Measurements from ENCODE around the gene BRAF. TPM values are rescaled to one million over a fixed set of nuclear protein-coding genes. Genes with fewer than 3 reads are reported as not detected.
"Not testable (repeated sequence)": the region's sequence is repeated elsewhere in the genome, so short reads cannot be mapped to it uniquely, and the experiment has no call there.

The BRAF gene
- total and polyA plus RNA-seq, 11 donors, result 6.7 to 33.5 (median 23.4) TPM

- no peak for ATAC-seq
- no peaks in the 10 kb centered on the region for H3K27me3 ChIP-seq
- TF ChIP-seq POLR2A (IDR thresholded peaks at IDR 0.05), result no peak
- TF ChIP-seq CTCF (IDR thresholded peaks at IDR 0.05), result no peak
- H3K36me3 ChIP-seq, result no peaks in the 10 kb centered on the region
- no peak overlapping the region for H3K4me3 ChIP-seq
- H3K27ac ChIP-seq, result no peak overlapping the region
- intact Hi-C loops (cut with DNase I), result no loop called here
- H3K4me1 ChIP-seq, result no peaks in the 10 kb centered on the region
- WGBS, 4 donors, result 84 to 94% (median 90%) methylated on average over 1 of the region's 1 CpG
- DNase-seq, result no peak
- H3K9me3 ChIP-seq, result no peaks in the 10 kb centered on the region
These were observed 16.2 kb upstream of the BRAF start for GRCh38 chr7:140940898-140941297.

GRCh38 chr7:140937702-140938264 lies 13.1 kb upstream of the BRAF start:
- 69 to 95% (median 83%) methylated on average over 3 of the region's 3 CpGs for WGBS, 4 donors
- Histone ChIP-seq H3K4me1 (no peaks in the 10 kb centered on the region), H3K9me3 (no peaks in the 10 kb centered on the region), H3K4me3 (no peak overlapping the region), H3K27ac (no peak overlapping the region), H3K27me3 (no peaks in the 10 kb centered on the region), H3K36me3 (no peaks in the 10 kb centered on the region)
- intact Hi-C loops (cut with DNase I), result no loop called here
- TF ChIP-seq CTCF (IDR thresholded peaks at IDR 0.05) (no peak), POLR2A (IDR thresholded peaks at IDR 0.05) (no peak)
- ATAC-seq (no peak), DNase-seq (no peak)

GRCh38 chr7:140928491-140929309 lies 4.0 kb upstream of the BRAF start:
- intact Hi-C loops (cut with DNase I), result loop anchor here in 7 of 10 donors (5.0 to 10.0 kb wide), 4 partner anchors 86 to 234 kb away; partner anchors contain the start of genes MRPS33 (in 4 of the 7) and NDUFB2 (in 3 of the 7)
- DNase-seq, result no peak

GRCh38 chr7:140927945-140928344 lies 3.2 kb upstream of the BRAF start:
- H3K4me1 ChIP-seq, result peaks cover 0 to 19% (median 11%) of the 10 kb centered on the region in 12 donors
- H3K36me3 ChIP-seq, DNase-seq, ATAC-seq, H3K27me3 ChIP-seq, H3K4me3 ChIP-seq, H3K9me3 ChIP-seq, H3K27ac ChIP-seq: not testable (repeated sequence)
- WGBS, 4 donors, result 76 to 87% (median 81%) methylated on average over 4 of the region's 4 CpGs
- intact Hi-C loops (cut with DNase I), result loop anchor here in 7 of 10 donors (5.0 to 10.0 kb wide), 4 partner anchors 87 to 233 kb away; partner anchors contain the start of genes MRPS33 (in 4 of the 7) and NDUFB2 (in 3 of the 7)

More at GRCh38 chr7:140928491-140929309, 4.0 kb upstream of the BRAF start:
- peaks cover 0 to 14% (median 6%) of the 10 kb centered on the region in 12 donors for H3K4me1 ChIP-seq
- H3K27me3 ChIP-seq, result no peaks in the 10 kb centered on the region
- no peak overlapping the region for H3K4me3 ChIP-seq
- TF ChIP-seq CTCF (IDR thresholded peaks at IDR 0.05), result no peak
- no peak for TF ChIP-seq POLR2A (IDR thresholded peaks at IDR 0.05)
- H3K9me3 ChIP-seq, result no peaks in the 10 kb centered on the region
- no peaks in the 10 kb centered on the region for H3K36me3 ChIP-seq
- no peak overlapping the region for H3K27ac ChIP-seq
- no peak for ATAC-seq
- WGBS, 4 donors, result 71 to 81% (median 78%) methylated on average over 4 of the region's 4 CpGs

Data from heart left ventricle (tissue), 16 donors.